Activated T-cell treated with anti-CD3 and anti-CD28 coated beads for 48 hours (primary cell): Measurements from ENCODE around the gene TRIM72.
"Not testable (repeated sequence)": the region's sequence is repeated elsewhere in the genome, so short reads cannot be mapped to it uniquely, and the experiment has no call there.

Source experiments
- DNase-seq: peaks from one replicate; pipeline ENCODE4 v3.0.0-alpha.2; 2020; ENCODE audit warnings: low read depth

Gene TRIM72

GRCh38 chr16:31190818-31191444 is 23.0 kb upstream of the TRIM72 start:
- DNase-seq: no peak

- no peak for DNase-seq
These were observed 22.1 kb upstream of the TRIM72 start for GRCh38 chr16:31191697-31192428.

- no peak for DNase-seq
These were observed 20.9 kb upstream of the TRIM72 start for GRCh38 chr16:31192856-31193642.

GRCh38 chr16:31193874-31194273 is 20.0 kb upstream of the TRIM72 start:
- no peak for DNase-seq

- no peak for DNase-seq
These were observed 19.0 kb upstream of the TRIM72 start for GRCh38 chr16:31194898-31195297.

- not testable (repeated sequence) for DNase-seq
These were observed 18.1 kb upstream of the TRIM72 start for GRCh38 chr16:31195861-31196260.

- DNase-seq: no peak
These were observed 17.4 kb upstream of the TRIM72 start for GRCh38 chr16:31196324-31197088.

- no peak for DNase-seq
These were observed 15.6 kb upstream of the TRIM72 start for GRCh38 chr16:31198207-31198882.

- DNase-seq: no peak
These were observed 14.4 kb upstream of the TRIM72 start for GRCh38 chr16:31199430-31200041.

- not testable (repeated sequence) for DNase-seq
These were observed 13.8 kb upstream of the TRIM72 start for GRCh38 chr16:31200111-31200510.

GRCh38 chr16:31200821-31201568 is 12.9 kb upstream of the TRIM72 start:
- no peak for DNase-seq

- DNase-seq: no peak
These were observed 12.1 kb upstream of the TRIM72 start for GRCh38 chr16:31201582-31202413.

GRCh38 chr16:31202414-31203375 is 11.2 kb upstream of the TRIM72 start, which contains the start of gene PYCARD:
PYCARD (minus strand) TSS chr16:31202760; CDS start chr16:31202690, 70 bp downstream.
- no peak for DNase-seq

- no peak for DNase-seq
These were observed 8.8 kb upstream of the TRIM72 start for GRCh38 chr16:31204871-31205666.

- DNase-seq: no peak
These were observed 7.1 kb upstream of the TRIM72 start for GRCh38 chr16:31206776-31207175.

GRCh38 chr16:31213342-31213741 is 577 bp upstream of the TRIM72 start:
- DNase-seq: no peak

GRCh38 chr16:31214708-31215286 is 878 bp downstream of the TRIM72 start:
- DNase-seq: no peak
